ENCODE results near the gene DOCK2. TPM values are rescaled to one million over a fixed set of nuclear protein-coding genes. Genes with fewer than 3 reads are reported as not detected.
"Not testable (repeated sequence)": the region's sequence is repeated elsewhere in the genome, so short reads cannot be mapped to it uniquely, and the experiment has no call there.

The DOCK2 gene
- total RNA-seq, 2 experiments from 2014 or later = 189 to 198 TPM

DNA sequence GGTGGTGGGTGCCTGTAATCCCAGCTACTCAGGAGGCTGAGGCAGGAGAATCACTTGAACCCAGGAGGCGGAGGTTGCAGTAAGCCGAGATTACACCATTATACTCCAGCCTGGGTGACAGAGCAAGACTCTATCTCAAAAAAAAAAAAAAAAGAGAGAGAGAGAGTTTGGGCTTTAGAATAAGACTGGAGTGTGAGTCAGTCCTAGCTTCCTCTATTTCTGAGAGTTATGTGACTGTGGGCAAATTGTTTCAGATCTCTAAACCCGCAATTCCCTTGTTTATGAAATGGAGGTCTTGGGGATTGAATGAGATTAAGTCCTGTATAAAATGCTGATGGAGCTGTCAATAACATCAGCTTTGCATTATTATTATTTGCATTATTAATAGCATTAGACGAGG, 316.1 kb downstream of the DOCK2 start:
- ATAC-seq; H3K4me1 Mint-ChIP-seq; intact Hi-C loops (cut with DNase I, micrococcal nuclease); H3K9me3 Mint-ChIP-seq (ENCODE audit: low read depth); POLR2A ChIA-PET; H3K27me3 Mint-ChIP-seq; H3K4me3 Mint-ChIP-seq; H3K27ac Mint-ChIP-seq; DNase-seq; CTCF ChIA-PET: not testable (repeated sequence)
- peaks cover 18% of the 10 kb centered on the region for H3K36me3 Mint-ChIP-seq (ENCODE audit: low read depth)

DNA sequence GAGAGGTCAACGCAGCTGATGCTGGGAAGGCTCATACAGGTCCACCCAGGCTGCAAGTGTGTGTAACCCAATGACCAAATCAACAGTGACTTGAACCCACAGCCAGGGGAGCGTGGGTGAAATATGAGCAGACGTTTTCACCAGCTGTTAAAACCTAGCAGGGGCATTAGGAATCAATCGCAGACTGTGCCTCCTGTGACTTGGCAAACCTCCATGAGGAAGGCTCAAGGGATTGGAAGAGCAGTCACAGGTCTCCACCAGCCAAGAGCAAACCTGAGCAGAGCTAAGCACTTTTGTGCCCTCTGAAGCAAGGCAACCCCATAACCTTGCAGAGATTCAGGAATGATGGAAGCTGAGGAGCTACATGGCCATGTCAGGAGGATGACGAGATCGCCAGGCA, 317.7 kb downstream of the DOCK2 start:
- peaks cover 2% of the 10 kb centered on the region for H3K4me1 Mint-ChIP-seq
- ChIA-PET POLR2A (no interaction called here), CTCF (interaction anchor here (1.5 kb wide), 1 partner anchor 271 kb away, joined by 3 read pairs; no protein-coding TSS in a partner anchor)
- H3K9me3 Mint-ChIP-seq (ENCODE audit: low read depth) = no peaks in the 10 kb centered on the region
- H3K27ac Mint-ChIP-seq = no peak overlapping the region
- DNase-seq (no peak), ATAC-seq (no peak)
- intact Hi-C loops (cut with DNase I, micrococcal nuclease) = no loop called here
- H3K4me3 Mint-ChIP-seq = no peak overlapping the region
- H3K27me3 Mint-ChIP-seq = no peaks in the 10 kb centered on the region
- H3K36me3 Mint-ChIP-seq (ENCODE audit: low read depth) = peaks cover 19% of the 10 kb centered on the region

GRCh38 chr5:169956126-169956525, 319.1 kb downstream of the DOCK2 start:
- H3K4me1 Mint-ChIP-seq = peaks cover 2% of the 10 kb centered on the region
- no peaks in the 10 kb centered on the region for H3K9me3 Mint-ChIP-seq (ENCODE audit: low read depth)
- intact Hi-C loops (cut with DNase I, micrococcal nuclease) = no loop called here
- no peaks in the 10 kb centered on the region for H3K27me3 Mint-ChIP-seq
- no peak for DNase-seq
- CTCF ChIA-PET = interaction anchor here (1.1 kb wide), 1 partner anchor 69 kb away, joined by 3 read pairs; no protein-coding TSS in a partner anchor
- POLR2A ChIA-PET = interaction anchor here (0.7 kb wide), 1 partner anchor 381 kb away, joined by 3 read pairs; no protein-coding TSS in a partner anchor
- no peak overlapping the region for H3K27ac Mint-ChIP-seq
- ATAC-seq = no peak
- H3K4me3 Mint-ChIP-seq = no peak overlapping the region
- peaks cover 16% of the 10 kb centered on the region for H3K36me3 Mint-ChIP-seq (ENCODE audit: low read depth)

DNA sequence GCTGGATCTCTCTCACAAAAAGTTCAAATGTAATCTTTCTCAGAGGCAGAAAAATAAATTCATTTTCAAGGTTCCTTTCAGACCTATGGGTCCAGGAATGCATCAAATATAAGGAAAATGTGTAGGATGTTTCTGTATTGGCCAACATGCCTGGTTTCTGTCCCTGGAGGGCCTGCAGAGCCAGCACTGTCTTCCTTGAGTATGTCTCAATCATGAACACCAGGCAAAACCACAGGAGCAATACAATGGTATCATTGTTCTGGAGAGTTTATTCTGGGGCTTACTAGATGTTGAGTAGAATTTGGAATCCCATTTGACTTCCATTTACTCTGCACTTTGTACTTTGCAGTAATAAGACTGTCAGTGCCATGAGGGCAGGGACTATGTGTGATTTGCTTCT, 319.7 kb downstream of the DOCK2 start:
- peaks cover 2% of the 10 kb centered on the region for H3K4me1 Mint-ChIP-seq
- H3K4me3 Mint-ChIP-seq = no peak overlapping the region
- DNase-seq = no peak
- peaks cover 15% of the 10 kb centered on the region for H3K36me3 Mint-ChIP-seq (ENCODE audit: low read depth)
- POLR2A ChIA-PET = interaction anchor here (0.7 kb wide), 1 partner anchor 382 kb away, joined by 3 read pairs; no protein-coding TSS in a partner anchor
- H3K27me3 Mint-ChIP-seq = no peaks in the 10 kb centered on the region
- H3K27ac Mint-ChIP-seq = no peak overlapping the region
- H3K9me3 Mint-ChIP-seq (ENCODE audit: low read depth) = no peaks in the 10 kb centered on the region
- intact Hi-C loops (cut with DNase I, micrococcal nuclease) = no loop called here
- CTCF ChIA-PET = no interaction called here
- ATAC-seq = no peak

DNA sequence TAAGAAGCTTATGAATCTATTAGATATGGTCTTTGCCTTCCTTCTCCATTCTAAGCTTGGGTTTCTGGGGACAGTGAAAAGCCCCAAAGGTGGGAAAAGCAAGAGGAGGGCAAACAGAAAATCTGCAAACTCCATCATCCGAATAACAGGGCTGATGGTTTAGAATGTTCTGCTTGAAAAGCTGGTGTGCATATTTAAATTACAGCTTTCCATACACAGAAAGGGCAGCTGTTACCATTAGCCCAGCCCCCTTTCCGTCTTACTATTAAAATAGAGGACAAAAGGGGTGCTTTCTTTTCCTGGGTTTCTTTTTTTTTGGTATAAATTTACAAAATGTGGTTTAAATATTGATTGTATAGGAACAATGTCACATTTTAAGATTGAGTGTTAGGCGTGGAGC, 321.2 kb downstream of the DOCK2 start:
- H3K36me3 Mint-ChIP-seq (ENCODE audit: low read depth) = peaks cover 11% of the 10 kb centered on the region
- H3K4me3 Mint-ChIP-seq = no peak overlapping the region
- ATAC-seq = no peak
- H3K4me1 Mint-ChIP-seq = no peaks in the 10 kb centered on the region
- H3K9me3 Mint-ChIP-seq (ENCODE audit: low read depth) = no peaks in the 10 kb centered on the region
- DNase-seq = no peak
- CTCF ChIA-PET = interaction anchor here (0.8 kb wide), 1 partner anchor 13 kb away, joined by 5 read pairs; no protein-coding TSS in a partner anchor
- POLR2A ChIA-PET = no interaction called here
- intact Hi-C loops (cut with DNase I, micrococcal nuclease) = no loop called here
- H3K27me3 Mint-ChIP-seq = no peaks in the 10 kb centered on the region
- no peak overlapping the region for H3K27ac Mint-ChIP-seq

GRCh38 chr5:169960659-169961058, 323.6 kb downstream of the DOCK2 start:
- H3K9me3 Mint-ChIP-seq (ENCODE audit: low read depth) = no peaks in the 10 kb centered on the region
- H3K4me3 Mint-ChIP-seq = no peak overlapping the region
- peaks cover 11% of the 10 kb centered on the region for H3K36me3 Mint-ChIP-seq (ENCODE audit: low read depth)
- DNase-seq (no peak), ATAC-seq (no peak)
- intact Hi-C loops (cut with DNase I, micrococcal nuclease) = no loop called here
- CTCF ChIA-PET = no interaction called here
- H3K27ac Mint-ChIP-seq = no peak overlapping the region
- no peaks in the 10 kb centered on the region for H3K27me3 Mint-ChIP-seq
- POLR2A ChIA-PET = no interaction called here
- no peaks in the 10 kb centered on the region for H3K4me1 Mint-ChIP-seq

- DNase-seq = no peak
- ChIA-PET CTCF (no interaction called here), POLR2A (no interaction called here)
- Mint-ChIP-seq H3K27me3 (no peaks in the 10 kb centered on the region), H3K36me3 (ENCODE audit: low read depth) (peaks cover 4% of the 10 kb centered on the region), H3K9me3 (ENCODE audit: low read depth) (no peaks in the 10 kb centered on the region), H3K4me3 (no peak overlapping the region), H3K27ac (no peak overlapping the region), H3K4me1 (no peaks in the 10 kb centered on the region)
- intact Hi-C loops (cut with DNase I, micrococcal nuclease) = no loop called here
- no peak for ATAC-seq
These were observed 327.2 kb downstream of the DOCK2 start for GRCh38 chr5:169964246-169964645.

GRCh38 chr5:169970339-169970738, 333.3 kb downstream of the DOCK2 start:
- peak; percentile 42 for ATAC-seq
- no peaks in the 10 kb centered on the region for H3K27me3 Mint-ChIP-seq

DNA sequence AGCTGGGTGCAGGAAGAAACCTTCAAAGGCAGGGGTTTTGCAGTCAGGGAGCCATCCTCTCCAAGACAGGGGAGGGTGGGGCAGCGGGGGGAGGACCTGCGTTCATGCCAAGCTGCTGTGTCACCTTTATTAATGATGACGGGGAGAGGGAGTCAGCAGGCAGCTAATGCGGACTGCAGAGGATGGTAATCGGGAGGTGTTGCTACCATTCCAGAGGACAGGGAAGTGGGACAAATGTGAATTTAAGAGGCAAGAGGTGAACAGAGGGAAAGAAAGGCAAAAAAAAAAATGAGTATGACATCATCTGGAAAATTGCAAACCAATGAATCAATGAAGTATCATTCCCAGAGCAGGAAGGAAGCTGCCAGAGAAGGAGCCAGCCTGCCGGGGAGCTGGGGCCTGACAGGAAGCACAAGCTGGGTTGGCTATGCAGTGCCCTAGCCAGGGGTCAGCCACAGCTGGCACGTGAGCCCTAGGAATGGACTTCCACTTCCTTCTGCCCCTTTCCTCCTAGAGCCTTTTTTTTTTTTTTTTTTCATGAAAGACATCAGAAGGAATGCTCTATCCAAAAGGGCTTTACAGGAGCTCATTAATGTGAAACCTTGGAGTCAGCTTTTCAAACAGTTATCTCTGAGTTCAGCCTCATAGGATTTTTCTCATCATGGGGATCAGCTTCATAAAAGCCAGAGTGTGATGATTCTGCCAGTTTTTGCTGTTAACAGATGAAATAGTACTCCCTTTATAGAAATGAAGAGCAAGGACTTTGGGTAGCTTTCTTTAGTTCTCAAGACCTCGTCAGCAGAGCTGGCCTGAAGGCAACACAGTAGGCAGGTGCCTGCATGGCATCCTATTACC, 334.1 kb downstream of the DOCK2 start:
- Mint-ChIP-seq H3K4me1 (no peaks in the 10 kb centered on the region), H3K27me3 (no peaks in the 10 kb centered on the region), H3K4me3 (no peak overlapping the region), H3K27ac (no peak overlapping the region), H3K9me3 (ENCODE audit: low read depth) (no peaks in the 10 kb centered on the region), H3K36me3 (ENCODE audit: low read depth) (peaks cover 2% of the 10 kb centered on the region)
- CTCF ChIA-PET = interaction anchor here (0.7 kb wide), 2 partner anchors 90 to 256 kb away, joined by 3 read pairs; no protein-coding TSS in a partner anchor
- DNase-seq (no peak), ATAC-seq (no peak)
- intact Hi-C loops (cut with DNase I, micrococcal nuclease) = no loop called here
- POLR2A ChIA-PET = no interaction called here

More at GRCh38 chr5:169970339-169970738, 333.3 kb downstream of the DOCK2 start:
- Mint-ChIP-seq H3K36me3 (ENCODE audit: low read depth) (peaks cover 2% of the 10 kb centered on the region), H3K9me3 (ENCODE audit: low read depth) (no peaks in the 10 kb centered on the region), H3K4me3 (no peak overlapping the region), H3K4me1 (no peaks in the 10 kb centered on the region), H3K27ac (no peak overlapping the region)
- DNase-seq = no peak
- intact Hi-C loops (cut with DNase I, micrococcal nuclease) = no loop called here
- ChIA-PET POLR2A (no interaction called here), CTCF (no interaction called here)

- Mint-ChIP-seq H3K36me3 (ENCODE audit: low read depth) (peaks cover 2% of the 10 kb centered on the region), H3K4me3 (no peak overlapping the region), H3K27ac (no peak overlapping the region), H3K27me3 (no peaks in the 10 kb centered on the region), H3K9me3 (ENCODE audit: low read depth) (no peaks in the 10 kb centered on the region), H3K4me1 (no peaks in the 10 kb centered on the region)
- ChIA-PET CTCF (interaction anchor here (0.7 kb wide), 2 partner anchors 91 to 256 kb away, joined by 3 read pairs; no protein-coding TSS in a partner anchor), POLR2A (no interaction called here)
- ATAC-seq (no peak), DNase-seq (no peak)
- intact Hi-C loops (cut with DNase I, micrococcal nuclease) = no loop called here
These were observed 334.7 kb downstream of the DOCK2 start for GRCh38 chr5:169971780-169972179.

- H3K4me1 Mint-ChIP-seq = no peaks in the 10 kb centered on the region
- DNase-seq = no peak
- CTCF ChIA-PET = no interaction called here
- no peak for ATAC-seq
- H3K9me3 Mint-ChIP-seq (ENCODE audit: low read depth) = no peaks in the 10 kb centered on the region
- intact Hi-C loops (cut with DNase I, micrococcal nuclease) = no loop called here
- no peak overlapping the region for H3K27ac Mint-ChIP-seq
- no peaks in the 10 kb centered on the region for H3K27me3 Mint-ChIP-seq
- POLR2A ChIA-PET = no interaction called here
- no peak overlapping the region for H3K4me3 Mint-ChIP-seq
- peaks cover 2% of the 10 kb centered on the region for H3K36me3 Mint-ChIP-seq (ENCODE audit: low read depth)
These were observed 336.0 kb downstream of the DOCK2 start for GRCh38 chr5:169973056-169973455.

DNA sequence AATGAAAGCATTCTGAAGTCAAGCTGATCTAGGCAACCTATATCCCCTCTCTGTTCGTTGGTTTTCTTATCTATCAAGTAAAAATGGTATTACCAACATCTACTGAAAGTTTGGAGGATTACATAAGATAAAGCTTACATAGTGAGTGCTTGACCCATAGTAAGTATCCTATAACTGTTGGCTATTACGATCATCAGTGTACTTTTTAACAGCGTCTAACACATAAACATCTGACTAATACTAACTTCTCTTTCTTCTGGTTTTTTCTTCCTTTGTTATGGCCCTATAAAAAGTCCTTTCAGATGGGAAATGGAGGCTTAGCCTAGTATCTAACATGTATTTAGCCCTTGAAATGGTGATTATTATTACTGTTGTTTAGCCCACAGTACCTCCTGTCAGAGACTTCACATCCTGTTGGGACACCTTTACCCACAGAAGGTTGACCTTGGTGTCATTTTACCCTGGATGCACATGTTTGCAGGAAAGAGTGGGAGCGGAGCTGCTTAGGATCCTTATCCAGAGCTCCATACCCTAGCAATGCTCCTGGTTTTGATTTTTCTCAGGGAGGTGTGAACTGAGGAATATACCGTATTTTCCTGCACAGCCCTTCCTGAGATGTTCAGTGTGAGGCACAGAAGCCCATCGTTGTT, 337.2 kb downstream of the DOCK2 start:
- intact Hi-C loops (cut with DNase I, micrococcal nuclease) = no loop called here
- H3K36me3 Mint-ChIP-seq (ENCODE audit: low read depth) = peaks cover 2% of the 10 kb centered on the region
- CTCF ChIA-PET = interaction anchor here (0.7 kb wide), 1 partner anchor 760 kb away, joined by 4 read pairs; no protein-coding TSS in a partner anchor

More for the DNA sequence above, 337.2 kb downstream of the DOCK2 start:
- no peak overlapping the region for H3K27ac Mint-ChIP-seq
- H3K4me3 Mint-ChIP-seq = no peak overlapping the region
- no peaks in the 10 kb centered on the region for H3K27me3 Mint-ChIP-seq
- ATAC-seq (no peak), DNase-seq (no peak)
- POLR2A ChIA-PET = no interaction called here
- no peaks in the 10 kb centered on the region for H3K4me1 Mint-ChIP-seq
- no peaks in the 10 kb centered on the region for H3K9me3 Mint-ChIP-seq (ENCODE audit: low read depth)

Measured in activated CD4-positive, alpha-beta T cell treated with anti-CD3 and anti-CD28 coated beads for 36 hours (primary cell).